Stimulated activated CD4-positive, alpha-beta T cell treated with anti-CD3 and anti-CD28 coated beads, Interleukin-4, amount 100 ng/mL, for 1 hour (primary cell): ENCODE data around the gene FMR1NB.

ENCODE experiments used
- DNase-seq: peaks from one replicate; pipeline ENCODE4 v3.0.0-alpha.2; 2020

Gene FMR1NB, protein sequence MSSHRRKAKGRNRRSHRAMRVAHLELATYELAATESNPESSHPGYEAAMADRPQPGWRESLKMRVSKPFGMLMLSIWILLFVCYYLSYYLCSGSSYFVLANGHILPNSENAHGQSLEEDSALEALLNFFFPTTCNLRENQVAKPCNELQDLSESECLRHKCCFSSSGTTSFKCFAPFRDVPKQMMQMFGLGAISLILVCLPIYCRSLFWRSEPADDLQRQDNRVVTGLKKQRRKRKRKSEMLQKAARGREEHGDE

DNA sequence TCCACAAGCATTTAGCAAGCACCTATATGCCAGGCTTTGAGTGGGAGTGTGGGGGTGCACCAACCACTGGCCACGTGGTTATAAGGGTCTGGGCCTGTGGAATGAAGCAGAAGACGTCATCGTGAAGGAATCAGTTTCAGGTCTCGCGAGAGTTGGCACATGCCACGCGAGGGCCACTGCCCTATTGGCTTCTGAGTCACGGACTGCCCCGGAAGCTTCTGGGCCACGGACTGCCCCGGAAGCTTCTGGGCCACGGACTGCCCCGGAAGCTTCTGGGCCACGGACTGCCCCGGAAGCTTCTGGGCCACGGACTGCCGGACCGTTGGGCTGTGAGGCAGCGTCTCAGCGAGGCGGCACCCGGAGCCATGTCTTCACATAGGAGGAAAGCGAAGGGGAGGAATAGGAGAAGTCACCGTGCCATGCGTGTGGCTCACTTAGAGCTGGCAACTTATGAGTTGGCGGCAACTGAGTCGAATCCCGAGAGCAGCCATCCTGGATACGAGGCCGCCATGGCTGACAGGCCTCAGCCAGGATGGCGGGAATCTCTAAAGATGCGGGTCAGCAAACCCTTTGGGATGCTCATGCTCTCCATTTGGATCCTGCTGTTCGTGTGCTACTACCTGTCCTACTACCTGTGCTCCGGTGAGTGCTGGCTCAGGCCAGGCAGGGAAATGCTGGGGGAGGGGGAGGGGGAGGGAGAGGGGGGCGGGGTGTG is at the start of gene FMR1NB:
FMR1NB (plus strand) TSS at position 300 of the 715 bp plus-strand sequence; CDS start at position 366, 66 bp downstream.
- no peak for DNase-seq

DNA sequence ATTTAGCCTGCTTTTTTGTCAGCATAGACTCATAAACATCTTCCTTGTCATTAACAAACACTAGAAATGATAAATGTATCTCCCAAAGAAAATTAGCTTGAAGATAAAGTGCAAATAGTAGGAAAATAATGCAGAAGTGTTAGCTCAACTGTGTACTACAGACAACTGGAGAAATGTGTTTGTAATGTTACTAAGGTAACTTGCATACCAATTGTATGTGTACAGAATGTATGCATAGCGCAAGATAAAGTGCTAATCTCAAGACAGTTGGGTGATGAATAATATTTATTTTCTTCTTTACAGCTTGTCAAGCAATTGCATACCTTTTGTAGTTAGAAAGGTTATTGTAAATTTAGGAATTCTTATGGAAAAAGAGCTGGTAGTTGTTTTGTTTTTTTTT is 47.3 kb upstream of the FMR1NB start:
- DNase-seq: no peak

DNA sequence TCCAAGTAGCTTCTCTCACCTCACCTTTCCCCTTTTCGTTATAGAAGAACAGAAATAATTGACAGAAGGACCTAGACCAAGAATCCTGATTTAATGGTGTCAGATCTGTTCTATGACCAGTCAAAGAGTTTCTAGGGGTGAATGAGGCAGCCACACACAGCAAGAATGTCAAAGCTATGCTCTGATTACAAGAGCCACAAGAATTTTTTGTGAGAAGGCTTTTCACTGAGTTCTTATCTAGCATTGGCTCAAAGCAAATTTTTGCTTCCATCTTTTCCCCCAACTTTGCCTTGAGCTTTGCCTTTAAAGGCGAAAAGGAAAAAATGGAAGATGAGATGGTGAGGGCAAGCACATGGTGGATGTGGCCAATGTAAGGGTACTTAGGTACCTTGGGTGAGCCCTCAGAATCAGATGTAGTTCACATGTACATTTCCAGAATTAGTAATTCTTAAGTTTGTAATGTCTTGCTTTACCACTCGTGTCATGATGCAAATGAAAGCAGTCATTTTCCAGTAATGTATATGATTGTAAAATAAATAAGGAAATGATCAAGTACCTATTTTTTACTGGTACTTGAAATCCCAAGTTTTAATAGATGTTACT is 45.9 kb upstream of the FMR1NB start:
- DNase-seq: no peak

DNA sequence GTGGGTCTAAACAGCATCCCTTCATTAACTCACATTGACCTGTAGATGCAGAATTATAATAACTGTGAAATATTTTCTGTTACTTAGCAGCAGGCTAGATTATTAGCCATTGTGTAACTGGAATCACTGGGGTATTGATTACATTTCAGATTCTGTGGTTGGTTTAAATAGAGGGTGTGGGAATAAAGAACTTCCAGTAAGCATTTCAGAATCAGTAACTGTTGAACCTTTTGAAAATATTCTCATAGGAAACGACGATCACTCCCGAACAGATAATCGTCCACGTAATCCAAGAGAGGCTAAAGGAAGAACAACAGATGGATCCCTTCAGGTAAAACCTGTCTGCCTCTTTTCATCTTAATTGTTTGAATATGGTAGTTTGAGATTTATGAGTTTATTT is 35.9 kb upstream of the FMR1NB start:
- DNase-seq: no peak

DNA sequence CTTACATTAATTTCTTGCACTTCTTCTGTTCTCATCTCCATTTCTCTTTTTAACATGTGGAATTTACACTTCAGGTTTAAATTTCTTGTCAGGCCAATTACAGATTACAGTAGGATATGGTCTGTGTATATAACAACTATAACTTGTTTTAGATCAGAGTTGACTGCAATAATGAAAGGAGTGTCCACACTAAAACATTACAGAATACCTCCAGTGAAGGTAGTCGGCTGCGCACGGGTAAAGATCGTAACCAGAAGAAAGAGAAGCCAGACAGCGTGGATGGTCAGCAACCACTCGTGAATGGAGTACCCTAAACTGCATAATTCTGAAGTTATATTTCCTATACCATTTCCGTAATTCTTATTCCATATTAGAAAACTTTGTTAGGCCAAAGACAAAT is 32.6 kb upstream of the FMR1NB start:
- DNase-seq: no peak

DNA sequence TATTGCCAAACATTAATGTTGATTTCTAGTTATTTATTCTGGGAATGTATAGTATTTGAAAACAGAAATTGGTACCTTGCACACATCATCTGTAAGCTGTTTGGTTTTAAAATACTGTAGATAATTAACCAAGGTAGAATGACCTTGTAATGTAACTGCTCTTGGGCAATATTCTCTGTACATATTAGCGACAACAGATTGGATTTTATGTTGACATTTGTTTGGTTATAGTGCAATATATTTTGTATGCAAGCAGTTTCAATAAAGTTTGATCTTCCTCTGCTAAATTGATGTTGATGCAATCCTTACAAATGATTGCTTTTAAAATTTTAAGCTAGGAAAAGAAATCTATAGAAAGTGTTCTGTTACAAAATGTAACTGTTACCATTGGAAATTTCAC is 30.8 kb upstream of the FMR1NB start:
- DNase-seq: no peak

DNA sequence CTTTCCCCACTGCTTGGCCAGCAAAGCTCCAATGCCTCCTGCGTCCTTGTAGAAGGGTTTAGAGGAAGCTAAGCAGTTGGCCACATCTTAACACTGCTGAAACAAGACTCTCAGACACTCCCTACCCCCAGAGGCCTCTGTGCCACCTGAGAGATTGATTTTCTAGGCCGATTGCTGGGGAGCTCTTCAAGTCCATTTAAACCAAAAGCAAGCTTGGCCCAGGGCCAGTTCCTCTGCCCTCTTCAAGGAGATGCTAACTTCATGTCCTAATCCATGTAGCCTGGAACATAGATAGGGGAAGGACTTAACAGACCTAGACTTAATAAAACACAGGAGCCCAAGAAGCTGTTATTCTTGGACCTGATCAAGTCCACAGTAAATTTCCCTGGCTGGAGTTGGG is 27.2 kb upstream of the FMR1NB start:
- DNase-seq: no peak

DNA sequence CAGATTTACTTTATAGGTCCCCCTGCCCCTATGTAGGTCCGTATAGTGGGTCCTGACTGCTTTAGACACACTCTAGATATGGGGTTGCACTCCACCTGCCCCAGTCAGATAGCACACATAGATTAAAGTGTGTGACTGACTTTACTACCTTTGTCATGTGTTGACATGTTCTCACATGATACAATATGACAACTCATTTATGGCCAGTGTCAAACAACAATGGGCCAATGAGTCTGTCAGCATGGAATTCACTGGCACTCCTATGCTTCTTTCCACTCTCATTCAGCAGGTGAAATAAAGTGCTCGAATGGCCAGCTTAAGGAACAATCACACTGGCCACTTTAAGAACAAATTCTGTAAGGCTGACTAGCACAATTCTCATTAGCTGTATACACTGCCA is 23.8 kb upstream of the FMR1NB start:
- no peak for DNase-seq

DNA sequence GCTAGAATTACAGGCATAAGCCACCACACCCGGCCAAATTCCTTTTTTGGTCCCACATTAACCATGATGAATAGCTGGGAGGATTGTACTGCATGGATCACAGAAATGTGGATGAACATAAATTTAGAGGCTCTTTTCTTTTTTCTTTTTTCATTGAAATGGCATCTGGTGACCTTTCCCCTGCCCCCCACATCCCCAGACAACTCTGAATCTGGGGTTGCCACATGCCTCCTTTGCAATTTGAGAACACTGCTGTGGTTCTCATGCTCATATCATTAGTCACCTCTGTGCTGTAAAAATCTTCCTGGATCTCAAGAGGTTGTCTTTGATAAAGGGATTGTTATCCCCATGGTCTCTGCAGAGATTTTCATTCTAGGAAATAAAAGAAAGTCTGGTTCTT is 22.8 kb upstream of the FMR1NB start:
- DNase-seq: no peak

DNA sequence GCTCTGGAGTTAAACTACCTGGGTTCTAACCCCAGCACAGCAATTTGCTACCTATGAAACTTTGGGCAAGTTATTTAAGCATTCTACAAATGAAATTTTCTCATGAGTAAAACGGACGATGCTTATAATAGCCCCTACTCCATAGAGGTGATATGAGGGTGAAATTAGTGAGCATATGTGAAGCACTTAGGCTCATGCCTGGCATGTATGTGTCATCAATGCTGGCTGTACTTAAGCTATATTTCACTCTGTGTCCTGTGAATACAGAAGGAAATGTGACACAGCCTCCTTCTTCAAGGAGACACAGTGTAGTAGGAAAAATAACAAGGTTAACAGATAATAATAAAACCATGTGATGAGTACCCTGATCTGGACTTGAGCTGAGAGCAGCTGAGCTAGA is 20.4 kb upstream of the FMR1NB start:
- no peak for DNase-seq

DNA sequence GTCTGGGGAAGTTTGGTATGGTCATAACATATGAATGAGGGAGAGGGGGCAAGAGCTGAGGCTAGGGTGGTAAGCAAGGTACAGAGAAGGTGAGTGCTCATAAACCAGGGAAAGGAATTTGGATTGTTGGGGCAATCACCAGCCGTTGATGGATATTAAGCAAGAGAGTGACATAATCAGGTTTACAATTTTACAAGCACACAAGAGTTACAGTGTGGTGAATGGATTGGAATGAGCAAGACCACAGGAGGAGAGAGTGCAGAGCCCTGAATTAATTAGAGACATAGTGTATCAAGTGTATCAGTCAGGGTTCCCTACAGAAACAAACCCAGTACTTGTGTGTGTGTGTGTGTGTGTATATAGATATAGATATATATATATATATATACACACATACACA is 18.7 kb upstream of the FMR1NB start:
- DNase-seq: no peak

DNA sequence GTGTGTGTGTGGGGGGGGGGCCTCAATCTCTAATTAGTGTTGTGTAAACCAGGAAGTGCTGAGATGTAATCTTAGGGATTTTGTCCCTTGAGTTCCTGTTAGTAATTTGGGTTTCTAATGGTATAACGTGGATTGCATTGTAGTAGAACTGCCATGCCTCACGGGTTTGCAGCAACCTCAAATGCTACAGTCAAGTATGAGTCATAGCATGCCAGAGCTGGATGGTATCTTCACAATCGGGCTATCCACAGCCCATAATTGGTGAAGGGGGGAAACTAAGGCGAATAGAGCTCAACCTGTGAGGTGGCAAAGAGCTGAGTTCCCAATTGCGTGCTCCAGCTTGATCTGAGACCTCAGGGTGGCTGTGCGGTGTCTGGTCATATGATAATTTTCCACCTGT is 2.2 kb upstream of the FMR1NB start:
- no peak for DNase-seq

DNA sequence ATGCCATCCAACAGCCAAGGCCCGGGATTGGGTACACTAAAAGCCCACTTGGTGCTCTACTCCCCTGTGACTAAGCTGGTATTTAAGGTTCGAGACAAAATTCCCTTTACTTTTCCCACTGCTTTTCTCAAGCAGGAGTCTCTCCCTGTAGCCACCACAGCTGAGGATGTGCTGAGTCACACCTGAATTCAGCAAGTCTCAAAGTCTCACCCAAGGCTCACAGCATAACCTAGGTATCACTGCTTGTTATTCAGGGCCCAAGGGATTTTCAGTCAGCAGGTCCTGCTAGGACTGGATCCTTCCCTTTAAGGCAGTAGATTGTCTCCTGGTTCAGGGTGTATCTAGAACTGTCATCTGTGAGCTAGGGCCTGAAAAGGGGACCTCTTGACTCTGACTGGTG is 39.2 kb downstream of the FMR1NB start:
- no peak for DNase-seq

DNA sequence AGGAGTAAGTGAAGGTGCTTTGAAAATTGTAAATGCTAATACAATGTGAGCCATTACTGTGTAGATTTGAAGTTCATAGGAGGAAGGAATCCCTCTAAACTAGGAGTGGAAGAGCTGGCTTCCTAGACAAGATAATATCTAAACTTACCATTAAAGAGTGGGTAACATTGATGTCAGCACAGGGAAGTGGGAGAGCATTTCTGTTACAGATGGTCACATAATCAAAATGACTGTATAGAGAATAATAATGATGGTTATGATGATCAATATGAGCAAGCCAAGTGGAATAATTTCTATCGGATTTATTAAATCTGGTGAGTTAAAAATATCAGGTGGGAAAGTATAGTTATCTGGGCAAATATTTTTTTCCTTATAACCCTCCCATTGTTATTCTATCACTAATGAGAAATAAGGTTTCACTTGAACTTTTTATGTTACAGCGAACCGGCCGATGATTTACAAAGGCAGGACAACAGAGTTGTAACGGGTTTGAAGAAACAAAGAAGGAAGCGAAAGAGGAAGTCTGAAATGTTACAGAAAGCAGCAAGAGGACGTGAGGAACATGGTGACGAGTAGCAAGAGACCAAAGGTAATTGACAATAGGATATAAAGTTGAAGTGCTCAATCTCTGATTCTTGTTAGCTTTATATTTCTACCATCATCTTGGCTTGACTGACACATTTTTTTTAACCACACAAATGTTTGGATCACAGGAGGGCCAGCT is 43.5 kb downstream of the FMR1NB start:
- DNase-seq: no peak

DNA sequence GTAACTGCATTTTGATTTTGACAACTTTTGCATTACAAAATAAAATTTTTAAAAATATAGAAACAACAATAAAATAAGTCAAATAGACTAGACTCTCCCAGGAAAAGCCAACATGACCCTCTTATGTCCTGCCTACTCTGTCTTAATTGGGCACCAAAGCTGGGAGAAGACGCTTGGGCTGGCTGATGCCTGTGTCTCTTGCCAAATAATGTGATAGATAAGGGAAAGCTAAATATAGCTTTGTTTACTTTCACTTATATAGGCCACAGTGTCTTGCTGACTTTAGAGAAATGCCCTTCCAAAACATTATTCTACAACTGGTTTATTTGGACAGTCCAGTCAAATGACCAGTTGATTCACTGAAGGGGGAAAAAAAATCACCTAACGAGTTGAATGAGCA is 54.2 kb downstream of the FMR1NB start:
- DNase-seq: no peak

DNA sequence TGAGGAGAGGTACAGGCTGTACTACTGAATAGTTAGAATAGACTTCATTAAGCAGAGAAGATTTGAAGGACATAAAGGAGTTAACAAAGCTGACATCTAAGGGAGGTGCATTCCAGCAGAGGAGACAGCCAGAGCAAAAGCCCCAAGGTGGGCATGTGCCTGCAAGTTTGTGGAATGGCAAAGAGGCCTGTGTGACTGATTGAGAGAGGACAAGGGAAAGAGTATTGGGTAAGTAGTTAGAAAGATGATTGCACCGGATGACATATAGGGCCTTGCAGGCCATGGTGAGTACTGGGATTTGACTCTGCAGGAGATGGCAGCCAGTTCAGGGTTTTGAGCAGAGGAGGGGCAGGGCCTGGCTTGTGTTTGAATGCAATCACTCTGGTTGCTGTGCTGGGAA is 55.9 kb downstream of the FMR1NB start:
- DNase-seq: no peak

DNA sequence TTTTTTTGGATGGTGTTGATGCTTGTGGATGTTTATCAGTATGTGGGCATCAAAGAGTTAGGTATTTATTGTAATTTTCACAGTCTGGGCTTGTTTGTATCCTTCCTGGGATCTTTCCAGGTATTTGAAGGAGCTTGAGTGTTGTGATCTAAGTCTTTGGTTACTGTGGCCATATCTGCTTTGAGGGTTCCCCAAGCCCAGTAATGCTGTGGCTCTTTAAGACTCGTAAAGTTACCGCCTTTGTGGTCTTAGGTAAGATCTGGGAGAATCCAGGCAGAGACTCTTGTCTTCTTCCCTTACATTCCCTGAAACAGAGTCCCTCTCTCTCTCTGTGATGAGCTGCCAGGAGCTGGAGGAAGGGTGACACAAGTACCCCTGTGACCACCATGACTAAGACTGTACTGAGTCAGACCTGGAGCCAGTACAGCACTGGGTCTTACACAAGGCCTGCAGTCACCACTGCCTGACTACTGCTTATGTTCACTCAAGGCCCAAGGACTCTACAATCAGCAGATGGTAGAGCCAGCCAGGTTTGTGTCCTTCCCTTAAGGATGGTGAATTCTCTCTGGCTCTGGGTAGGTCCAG is 62.2 kb downstream of the FMR1NB start:
- no peak for DNase-seq

DNA sequence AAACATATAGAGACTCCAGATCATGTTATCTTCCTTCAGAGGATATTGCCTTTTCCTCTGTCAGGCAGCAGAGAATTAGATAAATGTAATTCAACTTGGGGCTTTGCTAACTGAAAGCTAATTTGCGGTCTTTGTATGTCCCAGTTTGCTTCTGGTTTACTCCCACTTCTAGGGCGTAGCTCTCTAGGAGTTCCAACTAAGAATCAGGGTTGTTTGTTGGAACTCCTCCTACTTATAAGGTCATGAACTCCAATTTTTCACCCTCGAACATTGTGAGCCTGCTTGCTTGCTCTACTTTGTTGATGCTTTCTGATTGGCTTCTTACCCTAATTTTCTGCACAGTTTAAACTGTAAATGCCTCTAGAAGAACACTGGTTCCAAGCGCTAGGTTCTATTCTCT is 66.1 kb downstream of the FMR1NB start:
- DNase-seq: no peak

DNA sequence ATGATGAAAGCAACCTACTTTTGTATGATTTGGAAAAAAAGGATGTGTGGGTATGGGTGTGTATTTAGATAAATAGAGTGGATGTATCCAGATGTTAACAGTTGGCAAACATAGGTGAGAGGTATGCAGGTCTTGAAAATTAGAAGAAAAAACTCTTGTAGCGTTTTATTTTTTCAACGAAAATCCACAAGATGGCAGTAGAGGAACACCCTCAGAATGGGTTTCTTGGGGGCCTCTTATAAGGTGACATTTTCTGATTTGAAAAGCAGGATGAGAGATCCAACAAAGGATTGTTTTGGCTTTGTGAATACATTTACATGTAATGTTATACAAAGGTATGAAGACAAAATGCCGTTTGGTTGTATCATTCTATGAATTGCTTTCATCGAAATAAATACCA is 68.3 kb downstream of the FMR1NB start:
- DNase-seq: no peak

DNA sequence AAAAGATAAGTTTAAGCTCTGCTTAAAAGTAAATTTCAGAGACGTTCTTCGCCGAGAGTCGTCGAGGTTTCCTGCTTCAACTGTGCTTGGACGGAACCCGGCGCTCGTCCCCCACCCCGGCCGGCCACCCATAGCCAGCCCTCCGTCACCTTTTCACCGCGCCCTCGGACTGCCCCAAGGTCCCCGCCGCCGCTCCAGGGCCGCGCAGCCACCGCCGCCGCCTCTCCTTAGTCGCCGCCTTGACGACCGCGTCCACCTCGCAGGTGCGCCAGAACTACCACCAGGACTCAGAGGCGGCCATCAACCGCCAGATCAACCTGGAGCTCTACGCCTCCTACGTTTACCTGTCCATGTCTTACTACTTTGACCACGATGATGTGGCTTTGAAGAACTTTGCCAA is 70.8 kb downstream of the FMR1NB start:
- DNase-seq: no peak

DNA sequence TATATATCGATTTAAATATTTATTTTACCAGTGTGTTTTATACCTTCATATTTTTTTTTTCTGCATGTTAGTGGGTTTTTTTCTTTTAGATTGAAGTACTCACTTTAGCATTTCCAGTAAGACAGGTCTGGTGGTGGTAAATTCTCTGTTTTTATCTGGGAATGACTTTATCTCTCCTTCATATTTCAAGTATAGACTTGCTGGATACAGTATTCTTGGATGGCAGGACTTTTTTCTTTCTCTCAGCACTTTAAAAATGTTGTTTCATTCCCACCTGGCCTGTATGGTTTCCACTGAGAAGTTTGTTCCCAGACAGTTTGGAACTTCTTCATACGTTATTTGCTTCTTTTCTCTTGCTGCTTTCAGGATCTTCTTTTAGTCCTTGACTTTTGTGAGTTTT is 86.1 kb downstream of the FMR1NB start:
- DNase-seq: no peak

DNA sequence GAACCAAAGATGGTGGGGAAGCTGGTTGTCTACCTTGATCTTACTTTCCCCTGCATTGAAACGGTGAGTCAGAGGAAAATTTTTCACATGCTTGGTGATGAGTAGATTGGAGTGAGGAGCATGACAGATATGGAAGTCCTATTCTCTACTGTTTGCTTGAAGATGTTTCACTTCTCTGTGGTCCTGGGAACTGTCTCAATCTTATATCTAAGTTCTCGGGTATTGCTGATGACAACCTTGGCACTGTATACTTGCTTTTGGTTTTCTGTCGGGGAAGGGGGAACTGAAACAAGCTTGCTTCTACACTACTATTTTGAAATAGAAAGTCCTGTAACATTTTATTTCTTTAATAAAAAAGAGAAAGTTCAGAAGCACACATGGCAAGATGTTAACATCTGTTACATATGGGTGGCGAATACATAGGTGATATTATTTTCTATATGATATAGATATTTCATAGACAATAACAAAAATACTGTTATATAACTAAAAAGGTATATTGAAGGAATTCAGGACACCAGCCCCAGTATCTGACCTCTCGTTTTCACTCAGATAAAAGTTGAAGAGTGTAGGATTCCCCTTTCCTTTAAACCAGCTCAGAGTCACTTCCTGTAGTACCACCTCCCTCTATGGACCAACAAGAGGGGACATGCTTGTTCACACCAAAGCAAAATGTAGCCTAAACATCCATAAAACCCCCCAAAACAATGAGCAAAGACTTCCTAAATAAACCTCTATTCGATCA is 88.8 kb downstream of the FMR1NB start:
- DNase-seq: no peak

DNA sequence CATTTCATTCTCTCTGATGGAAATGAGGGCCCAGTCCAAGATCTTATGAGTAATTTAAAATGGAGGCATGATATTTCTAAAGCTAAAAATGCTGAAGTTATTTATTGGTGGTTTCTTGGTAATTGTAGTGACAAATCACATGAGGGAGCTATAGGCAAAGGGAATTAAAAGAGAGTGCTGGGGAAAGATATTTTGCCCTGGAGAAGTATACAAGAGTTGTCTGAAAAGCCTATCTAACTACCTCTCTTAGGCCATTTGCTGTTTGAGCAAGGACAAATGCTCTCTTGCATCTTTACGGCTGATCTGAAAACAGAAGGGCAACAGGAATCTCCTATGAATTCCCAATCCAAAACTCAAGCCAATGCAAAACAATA is 89.4 kb downstream of the FMR1NB start:
- DNase-seq: no peak
